OCI-LY3 (cell line): ENCODE measurements around the gene C10orf90.

Source experiments
- CTCF ChIP-seq: fragments of 200-600, 300-600 bp; sonication (generic); IDR thresholded peaks from 2 replicates; pipeline ENCODE4 v1.5.1; 2014; ENCODE audit warnings: antibody characterized with exemption, low read length, low read depth
- EZH2phosphoT487 ChIP-seq: fragments of 200-600 bp; shearing (Covaris generic); IDR thresholded peaks from 2 replicates; pipeline ENCODE4 v1.6.1; 2018; ENCODE audit warnings: antibody characterized with exemption, mixed run types, low read depth

GRCh38 chr10:126393076-126393475 lies 277.4 kb downstream of the C10orf90 start:
- TF ChIP-seq CTCF (no peak), EZH2phosphoT487 (no peak)
